Erythroblast (primary cell): Measurements from ENCODE around the gene RASEF.

Source experiments
- GATA1 ChIP-seq: IDR thresholded peaks from 2 replicates; pipeline ENCODE4 v1.6.1; 2011; ENCODE audit warnings: low read depth, mild to moderate bottlenecking, control low read depth, low read length, moderate library complexity
- POLR2A ChIP-seq: IDR thresholded peaks from 2 replicates; pipeline ENCODE4 v1.6.1; 2011; ENCODE audit warnings: mild to moderate bottlenecking, low read length

DNA sequence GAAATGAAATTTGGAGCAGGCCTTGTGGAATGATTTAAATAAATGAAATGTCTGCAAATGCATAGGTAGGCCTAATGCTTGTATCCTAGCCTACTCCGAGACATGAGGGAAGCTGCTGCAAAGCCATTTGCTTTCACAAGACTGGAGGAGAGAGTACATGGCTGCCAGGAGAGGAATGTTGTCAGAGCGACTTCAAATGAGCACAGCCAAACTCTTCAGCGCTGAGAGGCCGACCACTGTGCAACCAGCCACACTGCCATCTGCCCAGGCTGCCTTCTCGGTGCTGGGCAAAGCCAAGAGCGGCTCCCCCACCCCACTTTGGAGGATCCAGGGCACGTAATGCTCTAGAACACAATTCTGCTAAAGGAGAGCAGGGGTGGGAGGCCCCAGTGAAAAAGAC lies 122.6 kb downstream of the RASEF start:
- TF ChIP-seq POLR2A (no peak), GATA1 (no peak)
